GM18517 (cell line): ENCODE measurements around the gene SHANK3.

Source experiments
- ATAC-seq: cut with Tn5 transposase; IDR thresholded peaks from one replicate; pipeline ENCODE4 v1.9.1; 2021; ENCODE audit warnings: mild to moderate bottlenecking, moderate library complexity; ENCODE audit not compliant: unreplicated experiment

The SHANK3 gene

GRCh38 chr22:50697667-50698506, 25.3 kb downstream of the SHANK3 start:
- ATAC-seq = no peak

DNA sequence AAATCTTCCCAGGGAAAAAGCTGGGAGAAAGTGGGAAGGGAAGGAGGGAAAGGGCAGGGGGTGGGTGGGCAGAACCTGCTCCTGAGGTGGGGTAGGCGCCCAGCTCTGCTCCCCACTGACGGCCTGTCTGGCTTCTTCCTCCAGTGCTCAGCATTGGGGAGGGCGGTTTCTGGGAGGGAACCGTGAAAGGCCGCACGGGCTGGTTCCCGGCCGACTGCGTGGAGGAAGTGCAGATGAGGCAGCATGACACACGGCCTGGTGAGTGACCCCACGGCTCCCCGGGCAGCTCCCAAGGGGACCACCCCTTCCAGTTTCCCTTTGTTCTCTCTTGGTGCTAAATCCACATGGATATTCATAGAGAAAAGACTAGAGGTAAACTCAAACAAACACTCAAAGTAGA, 25.9 kb downstream of the SHANK3 start:
- ATAC-seq = no peak

- no peak for ATAC-seq
Measured at GRCh38 chr22:50699001-50699755, 26.6 kb downstream of the SHANK3 start.

DNA sequence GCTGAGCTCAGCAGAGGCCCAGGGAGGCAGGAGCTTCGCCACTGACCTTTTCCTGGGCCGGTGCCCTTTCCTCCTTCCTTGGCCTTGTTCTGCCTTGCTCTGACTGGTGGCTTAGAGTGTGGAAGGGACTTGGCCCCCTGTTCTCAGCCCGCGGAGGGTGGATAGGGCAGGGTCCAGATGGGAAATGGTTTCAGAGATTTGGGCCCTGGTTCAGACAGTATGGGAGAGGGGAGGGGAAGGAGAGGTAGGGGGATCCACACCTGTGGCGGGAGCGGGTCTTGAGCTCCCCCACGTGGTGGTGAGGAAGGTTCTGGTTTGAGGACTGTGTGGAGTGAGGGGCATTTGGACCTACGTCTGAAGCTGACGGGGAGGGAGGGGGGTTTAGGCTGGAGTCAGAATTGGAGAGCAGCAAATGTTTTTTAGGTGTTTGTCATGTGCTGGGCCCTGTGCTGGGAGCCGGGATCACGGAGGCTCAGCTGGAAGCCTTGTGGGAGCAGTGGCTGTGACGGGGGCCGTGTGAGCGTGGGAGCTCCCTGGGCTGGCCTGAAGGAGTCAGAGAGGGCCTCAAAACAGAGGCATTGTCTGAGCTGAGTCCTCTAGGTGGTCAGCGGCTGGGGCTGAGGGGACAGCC, 27.2 kb downstream of the SHANK3 start:
- ATAC-seq = no peak

GRCh38 chr22:50700387-50701075, 27.9 kb downstream of the SHANK3 start:
- no peak for ATAC-seq

DNA sequence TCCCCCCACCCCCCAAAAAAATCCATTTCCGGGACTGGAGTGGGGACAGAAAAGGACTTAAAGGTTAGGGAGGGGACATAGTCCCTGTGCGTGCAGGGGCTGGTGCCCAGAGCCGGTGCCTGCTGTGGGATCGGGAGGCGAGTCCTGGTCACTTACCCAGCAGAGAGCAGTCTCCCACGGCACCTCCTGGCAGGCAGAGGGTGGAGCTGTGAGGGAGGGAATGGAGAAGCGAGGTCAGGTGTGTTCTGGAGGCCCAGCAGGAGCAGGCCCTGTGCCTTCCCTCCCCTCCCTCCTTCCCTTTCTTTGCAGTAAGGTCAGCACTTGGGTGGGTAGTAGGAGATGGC, 28.4 kb downstream of the SHANK3 start:
- no peak for ATAC-seq

DNA sequence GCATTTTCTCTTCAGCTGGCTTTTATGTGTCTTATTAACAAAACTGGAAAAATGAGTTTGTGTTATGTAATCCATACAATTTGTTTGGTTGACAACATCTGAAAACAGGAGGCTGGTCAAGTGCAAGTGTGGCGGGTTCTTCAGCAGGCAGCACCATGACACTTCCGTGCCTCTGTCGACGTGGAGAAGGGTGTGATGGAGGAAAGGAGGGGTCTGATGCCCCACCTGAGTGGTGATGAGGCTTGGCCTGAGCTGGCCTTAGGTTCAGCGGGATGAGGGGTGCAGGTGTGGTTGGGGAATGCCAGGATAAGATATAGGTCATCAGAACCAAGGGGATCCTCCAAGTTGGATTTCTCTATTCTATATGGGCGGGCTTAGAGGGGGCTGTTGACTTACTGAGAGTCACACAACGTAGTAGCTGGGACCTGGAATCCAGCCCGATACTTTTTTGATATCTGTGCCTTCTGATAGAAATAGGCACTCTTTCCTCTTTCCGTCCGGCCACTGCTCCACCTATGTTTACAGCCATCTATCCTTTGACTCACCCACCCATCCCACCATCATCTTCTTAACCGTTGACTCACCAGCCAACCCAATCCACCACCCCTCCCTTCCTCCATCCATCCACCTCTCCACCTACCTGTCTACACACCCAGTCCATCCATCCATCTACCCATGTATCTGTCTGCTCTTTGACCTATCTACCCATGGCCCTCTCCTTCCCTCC, 29.0 kb downstream of the SHANK3 start:
- no peak for ATAC-seq

- no peak for ATAC-seq
Measured at GRCh38 chr22:50702261-50702671, 29.6 kb downstream of the SHANK3 start.

DNA sequence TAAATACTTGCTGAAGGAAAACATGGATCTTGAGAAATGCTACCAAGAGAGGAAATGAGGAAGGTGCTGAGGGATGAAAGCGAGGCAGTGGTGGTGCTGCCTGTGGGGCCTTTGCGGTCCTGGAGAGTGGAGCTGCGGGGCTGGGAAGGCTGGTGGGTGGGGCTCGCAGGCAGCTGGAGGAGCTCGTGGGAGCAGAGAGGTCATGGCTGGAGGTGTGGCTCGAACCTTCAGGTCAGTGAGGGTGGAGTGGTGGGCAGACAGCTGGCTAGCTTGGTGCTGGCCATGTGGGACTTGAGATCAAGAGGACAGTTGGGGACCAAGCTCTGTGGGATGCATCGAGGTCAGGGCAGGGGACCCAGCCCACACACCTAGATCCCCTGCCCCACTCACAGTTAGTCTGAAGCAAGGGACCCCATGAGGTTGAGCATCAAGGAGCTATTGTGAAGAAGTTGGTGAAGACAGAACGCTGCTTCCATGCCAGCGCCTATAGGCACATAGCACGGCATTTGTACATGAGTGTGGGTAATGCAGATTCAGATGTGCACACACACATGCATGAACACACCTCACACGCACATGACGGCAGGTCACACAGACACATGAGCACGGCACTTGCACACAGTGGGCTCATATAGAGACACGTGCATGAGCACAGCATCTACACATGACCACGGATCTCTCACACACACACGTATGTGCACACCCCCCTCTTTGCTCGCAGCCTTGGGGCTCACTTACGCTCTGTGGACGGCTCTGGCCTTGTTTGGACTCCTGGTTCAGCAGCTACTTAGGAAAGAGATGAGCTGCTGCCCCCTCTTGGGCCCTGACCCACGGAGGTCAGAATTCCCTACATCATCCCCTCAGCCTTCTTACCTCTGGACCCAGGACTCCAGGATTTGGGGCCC, 30.4 kb downstream of the SHANK3 start:
- ATAC-seq = no peak

- ATAC-seq = no peak
Measured at GRCh38 chr22:50703726-50704509, 31.3 kb downstream of the SHANK3 start.

DNA sequence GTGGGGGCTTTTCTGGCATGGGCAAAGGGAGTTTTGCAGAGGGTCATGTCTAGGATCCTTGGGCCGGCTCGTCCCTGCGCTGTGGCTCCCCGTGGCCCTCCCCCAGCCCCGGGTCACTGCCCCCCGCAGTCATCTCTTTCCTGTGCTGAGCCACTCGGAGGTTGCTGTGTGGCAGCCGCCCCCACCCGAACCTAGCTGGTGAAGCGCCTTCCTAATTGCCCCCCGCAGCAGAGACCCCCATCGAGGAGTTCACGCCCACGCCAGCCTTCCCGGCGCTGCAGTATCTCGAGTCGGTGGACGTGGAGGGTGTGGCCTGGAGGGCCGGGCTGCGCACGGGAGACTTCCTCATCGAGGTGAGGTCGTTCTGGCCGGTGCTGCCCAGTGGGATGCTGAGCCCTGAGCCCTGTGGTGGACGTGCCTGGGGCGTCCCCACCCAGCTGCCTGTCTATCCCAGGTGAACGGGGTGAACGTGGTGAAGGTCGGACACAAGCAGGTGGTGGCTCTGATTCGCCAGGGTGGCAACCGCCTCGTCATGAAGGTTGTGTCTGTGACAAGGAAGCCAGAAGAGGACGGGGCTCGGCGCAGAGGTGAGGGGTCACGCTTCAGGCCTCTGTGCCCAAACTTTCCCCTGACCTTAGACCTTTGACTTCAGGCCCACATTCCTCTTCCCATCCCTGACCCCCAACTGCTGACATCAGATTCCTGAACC, 32.0 kb downstream of the SHANK3 start:
- ATAC-seq = no peak

DNA sequence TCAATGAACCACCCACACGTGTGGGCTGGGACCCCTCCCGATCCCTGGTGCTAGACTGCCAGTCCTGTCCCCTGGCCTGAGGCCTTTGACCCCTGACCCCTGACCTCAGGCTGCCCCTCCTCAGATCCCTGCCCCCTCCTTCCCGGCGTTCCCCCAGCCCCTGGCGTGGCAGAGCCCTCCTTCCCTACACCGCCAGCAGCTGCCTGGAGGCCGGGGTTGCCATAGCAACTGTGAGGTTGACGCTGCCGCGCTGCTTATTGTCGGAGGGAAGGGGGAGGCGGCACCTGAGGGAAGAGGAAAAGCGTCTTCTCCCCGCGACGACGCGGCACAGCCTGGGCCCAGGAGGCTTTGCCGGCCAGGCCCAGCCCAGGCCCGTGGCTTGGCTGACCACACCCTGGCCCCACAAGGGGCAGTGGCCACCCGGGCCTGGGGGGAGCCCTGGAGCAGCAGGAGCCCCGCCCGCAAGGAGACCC, 32.6 kb downstream of the SHANK3 start:
- ATAC-seq = no peak

DNA sequence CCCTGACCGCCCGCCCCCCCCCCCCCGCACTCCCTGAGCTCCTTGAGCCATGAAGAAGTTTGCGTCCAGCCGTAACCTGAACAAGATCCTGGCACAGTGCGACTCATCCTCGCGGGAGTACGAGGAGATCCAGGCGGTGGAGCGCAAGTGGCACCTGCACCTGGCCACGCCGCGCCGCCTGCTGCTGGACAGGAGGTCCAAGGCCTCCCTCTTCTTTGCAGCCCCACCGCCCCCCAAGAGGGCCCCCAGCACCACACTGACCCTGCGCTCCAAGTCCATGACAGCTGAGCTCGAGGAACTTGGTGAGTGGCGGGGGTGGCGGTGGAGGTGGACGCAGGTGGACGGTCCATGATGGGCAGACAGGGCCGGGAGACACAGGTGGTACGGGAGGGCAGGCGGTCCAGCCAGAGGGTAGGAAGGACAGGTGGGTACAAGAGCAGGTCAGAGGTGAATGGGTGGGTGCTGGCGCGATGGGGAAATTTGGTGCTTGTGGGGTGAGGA, 33.3 kb downstream of the SHANK3 start:
- no peak for ATAC-seq

DNA sequence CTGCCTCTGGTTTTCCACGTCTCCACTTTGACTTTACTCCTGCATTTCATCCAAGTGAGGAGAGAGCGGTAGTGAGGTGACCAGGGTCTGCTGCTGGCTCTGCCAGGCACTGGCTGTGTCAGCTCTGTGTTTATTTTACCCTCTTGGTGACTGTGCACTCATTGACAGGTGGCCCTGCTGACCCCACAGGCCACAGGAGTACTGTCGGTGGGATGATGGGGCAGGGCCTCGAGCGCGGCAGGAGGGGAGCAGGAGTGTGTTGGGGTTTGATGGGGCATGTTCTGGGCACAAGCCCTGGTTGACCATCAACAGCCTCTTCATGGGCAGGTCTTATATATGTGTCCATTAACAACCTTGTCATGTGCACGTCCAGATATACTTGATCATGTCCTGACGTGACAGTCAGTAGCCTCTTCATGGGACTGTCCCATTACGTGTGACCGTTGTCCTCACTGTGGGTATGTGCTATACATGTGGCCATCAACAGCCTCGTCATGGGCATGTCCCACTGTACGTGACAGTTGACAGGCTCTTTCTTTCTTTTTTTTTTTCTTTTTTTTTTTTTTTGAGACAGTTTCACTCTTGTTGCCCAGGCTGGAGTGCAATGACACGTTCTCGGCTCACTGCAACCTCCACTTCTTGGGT, 34.0 kb downstream of the SHANK3 start:
- ATAC-seq = no peak

DNA sequence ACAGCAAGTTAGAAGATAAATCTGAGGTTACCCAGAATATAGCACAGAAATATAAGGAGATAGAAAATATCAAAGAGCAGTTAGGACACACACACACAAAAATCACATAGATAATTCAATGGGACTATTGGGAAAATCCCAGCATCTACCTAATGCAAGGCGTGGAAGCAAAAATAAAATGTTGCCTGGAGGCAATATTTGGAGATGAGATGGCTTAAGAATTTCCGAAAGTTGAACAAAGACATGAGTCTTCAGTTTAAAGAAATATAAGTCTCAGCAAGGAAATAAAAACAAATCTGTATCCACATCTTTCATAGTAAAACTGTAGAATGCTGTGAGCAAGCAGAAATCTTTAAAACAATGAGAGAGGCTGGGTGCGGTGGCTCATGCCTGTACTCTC, 35.9 kb downstream of the SHANK3 start:
- ATAC-seq = no peak

GRCh38 chr22:50708996-50709395, 36.4 kb downstream of the SHANK3 start:
- no peak for ATAC-seq

GRCh38 chr22:50710221-50710620, 37.6 kb downstream of the SHANK3 start:
- ATAC-seq = no peak
